DND-41 (cell line): Measurements from ENCODE around the gene ASIC2.

Source experiments
- ATAC-seq: fragments of 200-7000 bp; cut with Tn5 transposase; 3 replicates; pipeline ENCODE4 v1.9.1; 2021; ENCODE audit warnings: low read depth; ENCODE audit not compliant: insufficient read depth
- DNase-seq: peaks from one replicate; pipeline ENCODE4 v3.0.0-alpha.2; 2020
- H2AFZ ChIP-seq: 2 replicates; pipeline ENCODE4 v1.6.0; 2012; ENCODE audit warnings: low read depth, low read length
- H3K27ac ChIP-seq: 2 replicates; pipeline ENCODE4 v1.5.1; 2012; ENCODE audit warnings: low read length, inconsistent platforms
- H3K27me3 ChIP-seq: fragments of 200-600 bp; sonication (generic); 2 replicates; pipeline ENCODE4 v1.6.0; 2012; ENCODE audit warnings: low read length, mild to moderate bottlenecking, inconsistent platforms; ENCODE audit not compliant: insufficient read depth, poor library complexity
- H3K36me3 ChIP-seq: 2 replicates; pipeline ENCODE4 v1.5.1; 2012; ENCODE audit warnings: low read length, inconsistent platforms; ENCODE audit not compliant: insufficient read depth
- H3K4me1 ChIP-seq: 2 replicates; pipeline ENCODE4 v1.5.1; 2012; ENCODE audit warnings: mild to moderate bottlenecking, low read length; ENCODE audit not compliant: insufficient read depth
- H3K4me2 ChIP-seq: 2 replicates; pipeline ENCODE4 v1.6.0; 2012; ENCODE audit warnings: mild to moderate bottlenecking, moderate library complexity, low read length, inconsistent platforms; ENCODE audit not compliant: insufficient read depth
- H3K4me3 ChIP-seq, 2 experiments: fragments of 200-600 bp in 1 of 2; shearing (Covaris generic) in 1 of 2; 2 replicates each; pipeline ENCODE4 v1.5.1; 2012 to 2016; ENCODE audit warnings: inconsistent platforms in 2 of 2, low read length in 2 of 2, mild to moderate bottlenecking in 2 of 2, low read depth in 1 of 2, moderate library complexity in 1 of 2
- H3K79me2 ChIP-seq: 2 replicates; pipeline ENCODE4 v1.6.0; 2012; ENCODE audit warnings: low read length, inconsistent platforms; ENCODE audit not compliant: insufficient read depth
- H3K9ac ChIP-seq: 2 replicates; pipeline ENCODE4 v1.6.0; 2012; ENCODE audit warnings: low read depth, mild to moderate bottlenecking, inconsistent platforms, low read length, moderate library complexity
- H3K9me3 ChIP-seq: 2 replicates; pipeline ENCODE4 v1.5.1; 2012; ENCODE audit warnings: low read length, moderate library complexity, mild to moderate bottlenecking, inconsistent platforms; ENCODE audit not compliant: insufficient read depth, severe bottlenecking
- H4K20me1 ChIP-seq: 2 replicates; pipeline ENCODE4 v1.6.0; 2012; ENCODE audit warnings: low read length; ENCODE audit not compliant: insufficient read depth
- EZH2 ChIP-seq: IDR thresholded peaks from 3 replicates; pipeline ENCODE4 v1.6.1; 2012; ENCODE audit warnings: borderline replicate concordance, low read depth, mild to moderate bottlenecking, moderate library complexity, low read length, inconsistent platforms; ENCODE audit not compliant: severe bottlenecking
- TF ChIP-seq, protein P1 (sequence below): IDR thresholded peaks from 2 replicates; pipeline ENCODE4 v1.5.1; 2012; ENCODE audit warnings: borderline replicate concordance, low read length, moderate library complexity, mild to moderate bottlenecking; ENCODE audit not compliant: poor library complexity, severe bottlenecking; ENCODE audit errors: extremely low read depth

Gene ASIC2

DNA sequence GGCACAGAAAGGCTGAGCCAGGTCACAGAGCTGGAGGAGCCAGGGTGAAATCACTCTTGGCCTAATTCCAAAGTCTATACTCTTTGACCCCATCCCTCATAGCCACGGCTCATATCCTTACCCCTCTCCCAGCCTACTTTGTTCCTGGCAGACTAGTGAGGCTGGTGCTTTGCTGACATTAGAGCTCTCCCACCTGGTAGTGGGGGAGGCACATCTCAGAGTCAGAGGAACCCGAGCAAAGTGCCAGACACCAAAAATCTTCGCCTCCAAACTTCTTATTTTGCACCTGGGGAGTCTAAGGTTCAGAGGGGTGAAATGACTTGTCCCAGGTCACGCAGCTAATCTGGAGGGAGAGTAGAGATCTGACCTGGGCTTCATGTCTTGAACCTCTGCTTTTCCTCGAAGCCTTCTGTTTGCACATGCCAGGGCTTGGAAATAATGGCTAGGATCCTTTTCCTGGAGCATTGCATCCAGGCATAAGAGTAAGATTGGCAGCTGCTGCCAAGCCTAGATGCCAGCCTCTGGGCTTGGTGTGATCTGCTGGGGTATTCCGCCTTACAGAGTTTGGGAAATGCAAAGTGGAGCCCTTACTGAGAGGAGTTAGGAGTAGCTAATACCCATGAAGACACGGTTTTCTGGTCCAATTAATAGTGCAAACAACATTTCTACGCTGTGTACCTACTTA is 174.6 kb downstream of the ASIC2 start:
- no peaks in the 10 kb centered on the region; the same call in 1 of the 2 replicates for H4K20me1 ChIP-seq
- H3K36me3 ChIP-seq = no peaks in the 10 kb centered on the region
- no peak overlapping the region for H3K27ac ChIP-seq
- H3K9ac ChIP-seq = no peak overlapping the region
- no peaks in the 10 kb centered on the region for H3K4me1 ChIP-seq
- no peak overlapping the region for H3K4me2 ChIP-seq
- no peak for ATAC-seq
- TF ChIP-seq, protein P1, sequence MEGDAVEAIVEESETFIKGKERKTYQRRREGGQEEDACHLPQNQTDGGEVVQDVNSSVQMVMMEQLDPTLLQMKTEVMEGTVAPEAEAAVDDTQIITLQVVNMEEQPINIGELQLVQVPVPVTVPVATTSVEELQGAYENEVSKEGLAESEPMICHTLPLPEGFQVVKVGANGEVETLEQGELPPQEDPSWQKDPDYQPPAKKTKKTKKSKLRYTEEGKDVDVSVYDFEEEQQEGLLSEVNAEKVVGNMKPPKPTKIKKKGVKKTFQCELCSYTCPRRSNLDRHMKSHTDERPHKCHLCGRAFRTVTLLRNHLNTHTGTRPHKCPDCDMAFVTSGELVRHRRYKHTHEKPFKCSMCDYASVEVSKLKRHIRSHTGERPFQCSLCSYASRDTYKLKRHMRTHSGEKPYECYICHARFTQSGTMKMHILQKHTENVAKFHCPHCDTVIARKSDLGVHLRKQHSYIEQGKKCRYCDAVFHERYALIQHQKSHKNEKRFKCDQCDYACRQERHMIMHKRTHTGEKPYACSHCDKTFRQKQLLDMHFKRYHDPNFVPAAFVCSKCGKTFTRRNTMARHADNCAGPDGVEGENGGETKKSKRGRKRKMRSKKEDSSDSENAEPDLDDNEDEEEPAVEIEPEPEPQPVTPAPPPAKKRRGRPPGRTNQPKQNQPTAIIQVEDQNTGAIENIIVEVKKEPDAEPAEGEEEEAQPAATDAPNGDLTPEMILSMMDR = no peak
- no peak for TF ChIP-seq EZH2
- peaks cover 11% of the 10 kb centered on the region for H3K27me3 ChIP-seq
- H3K4me3 ChIP-seq = no peak overlapping the region
- no peaks in the 10 kb centered on the region for H3K9me3 ChIP-seq
- H2AFZ ChIP-seq = no peak overlapping the region
- no peak for DNase-seq
- no peaks in the 10 kb centered on the region for H3K79me2 ChIP-seq

DNA sequence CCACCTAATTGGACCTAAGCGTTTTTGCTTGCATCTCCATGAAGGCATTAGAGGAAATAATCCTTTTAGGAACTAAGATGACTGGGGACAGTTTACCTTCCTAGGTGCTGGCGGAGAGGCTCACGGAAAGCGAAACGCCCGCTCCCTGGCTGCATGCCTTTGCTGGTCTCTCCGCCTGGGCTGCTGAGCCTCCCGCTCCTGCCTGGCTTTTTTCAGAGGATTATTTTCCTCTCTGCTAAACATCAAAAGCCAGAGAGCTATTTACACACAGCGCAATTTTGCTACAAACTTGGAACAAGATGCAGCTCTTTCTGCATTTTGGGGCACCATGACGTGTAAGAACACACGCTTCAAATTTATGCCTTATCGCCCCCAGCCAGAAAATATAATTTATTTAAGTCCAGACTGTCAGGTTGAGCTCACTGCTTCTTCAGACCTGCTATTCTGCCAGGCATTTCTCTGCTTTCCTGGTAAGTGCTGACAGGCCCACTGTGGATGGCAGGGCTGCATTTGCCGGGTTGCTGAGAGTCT is 177.0 kb downstream of the ASIC2 start:
- Histone ChIP-seq H3K27ac (no peak overlapping the region), H3K9ac (no peak overlapping the region), H3K9me3 (no peaks in the 10 kb centered on the region), H3K27me3 (peaks cover 8% of the 10 kb centered on the region), H3K4me1 (no peaks in the 10 kb centered on the region), H3K79me2 (no peaks in the 10 kb centered on the region), H2AFZ (no peak overlapping the region), H3K4me3 (no peak overlapping the region), H3K36me3 (no peaks in the 10 kb centered on the region), H4K20me1 (no peaks in the 10 kb centered on the region; the same call in none of the 2 replicates), H3K4me2 (no peak overlapping the region)
- no peak for DNase-seq
- ATAC-seq = no peak
- no peak for TF ChIP-seq EZH2
- TF ChIP-seq, protein P1 = no peak

DNA sequence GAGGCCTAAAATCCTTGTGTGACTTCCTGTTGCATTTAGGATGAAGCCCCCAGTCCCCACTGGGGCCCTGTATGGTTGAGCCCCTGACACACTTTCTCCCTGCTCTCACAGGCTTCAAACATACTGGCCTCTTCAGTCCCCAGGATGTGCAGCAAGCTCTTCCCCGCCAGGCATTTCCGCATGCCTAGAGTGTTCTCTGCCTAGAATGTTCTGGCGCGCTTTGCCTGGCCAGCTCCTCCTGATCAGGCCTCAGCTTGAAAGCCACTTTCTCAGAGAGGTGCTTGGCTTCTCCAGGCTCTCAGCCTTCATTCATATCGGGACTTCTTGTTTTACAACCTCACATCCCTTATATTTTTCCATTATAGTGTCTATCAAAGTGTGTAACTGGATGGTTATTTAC is 177.7 kb downstream of the ASIC2 start:
- no peak overlapping the region for H3K4me3 ChIP-seq

More for the DNA sequence above, 177.7 kb downstream of the ASIC2 start:
- Histone ChIP-seq H3K9me3 (no peaks in the 10 kb centered on the region), H3K79me2 (no peaks in the 10 kb centered on the region), H3K9ac (no peak overlapping the region), H4K20me1 (no peaks in the 10 kb centered on the region; the same call in none of the 2 replicates), H3K27me3 (peaks cover 7% of the 10 kb centered on the region), H3K27ac (no peak overlapping the region), H3K36me3 (no peaks in the 10 kb centered on the region), H2AFZ (no peak overlapping the region), H3K4me2 (no peak overlapping the region), H3K4me1 (no peaks in the 10 kb centered on the region)
- TF ChIP-seq EZH2 = no peak
- TF ChIP-seq, protein P1 = no peak
- ATAC-seq (no peak), DNase-seq (no peak)
